ENCODE data around the gene CC2D2B.
"Not testable (repeated sequence)": the region's sequence is repeated elsewhere in the genome, so short reads cannot be mapped to it uniquely, and the experiment has no call there.

Gene CC2D2B

GRCh38 chr10:95907456-95908253 lies at the start of gene CC2D2B:
CC2D2B (plus strand) TSS chr10:95907975; CDS start chr10:95911324, 3,349 bp downstream.
- Mint-ChIP-seq H3K9me3 (no peaks in the 10 kb centered on the region), H3K27me3 (no peaks in the 10 kb centered on the region), H3K4me3 (peak within 1 kb of the TSS; percentile 88), H3K27ac (peak within 1 kb of the TSS; percentile 92), H3K4me1 (peaks cover 17% of the 10 kb centered on the region), H3K36me3 (ENCODE audit: low read depth) (peaks cover 6% of the 10 kb centered on the region)
- peak; percentile 94 for ATAC-seq
- peak; percentile 80 for DNase-seq

GRCh38 chr10:95860166-95860940 lies 47.4 kb upstream of the CC2D2B start:
- H3K4me3 Mint-ChIP-seq, result no peak overlapping the region
- H3K4me1 Mint-ChIP-seq, result peaks cover 7% of the 10 kb centered on the region
- no peak overlapping the region for H3K27ac Mint-ChIP-seq
- no peaks in the 10 kb centered on the region for H3K36me3 Mint-ChIP-seq (ENCODE audit: low read depth)
- no peak for DNase-seq
- no peaks in the 10 kb centered on the region for H3K27me3 Mint-ChIP-seq
- ATAC-seq, result no peak
- no peaks in the 10 kb centered on the region for H3K9me3 Mint-ChIP-seq

GRCh38 chr10:95861386-95861785 lies 46.4 kb upstream of the CC2D2B start:
- DNase-seq (no peak), ATAC-seq (no peak)
- H3K36me3 Mint-ChIP-seq (ENCODE audit: low read depth), result no peaks in the 10 kb centered on the region
- no peaks in the 10 kb centered on the region for H3K27me3 Mint-ChIP-seq
- H3K4me1 Mint-ChIP-seq, result peaks cover 13% of the 10 kb centered on the region
- no peak overlapping the region for H3K4me3 Mint-ChIP-seq
- no peak overlapping the region for H3K27ac Mint-ChIP-seq
- no peaks in the 10 kb centered on the region for H3K9me3 Mint-ChIP-seq

- Mint-ChIP-seq H3K27ac (peak overlapping the region; percentile 59), H3K36me3 (ENCODE audit: low read depth) (no peaks in the 10 kb centered on the region), H3K4me1 (peaks cover 15% of the 10 kb centered on the region), H3K4me3 (no peak overlapping the region), H3K27me3 (no peaks in the 10 kb centered on the region), H3K9me3 (no peaks in the 10 kb centered on the region)
- DNase-seq, result peak; percentile 22
- ATAC-seq, result peak; percentile 90
Observed at GRCh38 chr10:95864906-95865813, 42.6 kb upstream of the CC2D2B start.

GRCh38 chr10:95865814-95866466 lies 41.8 kb upstream of the CC2D2B start:
- no peak for DNase-seq
- Mint-ChIP-seq H3K27me3 (no peaks in the 10 kb centered on the region), H3K9me3 (no peaks in the 10 kb centered on the region), H3K4me3 (no peak overlapping the region), H3K36me3 (ENCODE audit: low read depth) (peaks cover 4% of the 10 kb centered on the region), H3K4me1 (peaks cover 15% of the 10 kb centered on the region), H3K27ac (no peak overlapping the region)
- ATAC-seq, result no peak

GRCh38 chr10:95866467-95866842 lies 41.3 kb upstream of the CC2D2B start:
- Mint-ChIP-seq H3K27ac (no peak overlapping the region), H3K9me3 (no peaks in the 10 kb centered on the region), H3K4me3 (no peak overlapping the region), H3K36me3 (ENCODE audit: low read depth) (peaks cover 4% of the 10 kb centered on the region), H3K4me1 (peaks cover 15% of the 10 kb centered on the region), H3K27me3 (no peaks in the 10 kb centered on the region)
- no peak for ATAC-seq
- no peak for DNase-seq

- Mint-ChIP-seq H3K27ac (no peak overlapping the region), H3K9me3 (no peaks in the 10 kb centered on the region), H3K4me3 (no peak overlapping the region), H3K36me3 (ENCODE audit: low read depth) (peaks cover 4% of the 10 kb centered on the region), H3K27me3 (no peaks in the 10 kb centered on the region), H3K4me1 (peaks cover 15% of the 10 kb centered on the region)
- ATAC-seq (no peak), DNase-seq (no peak)
Observed at GRCh38 chr10:95867866-95868265, 39.9 kb upstream of the CC2D2B start.

- Mint-ChIP-seq H3K27ac (no peak overlapping the region), H3K4me3 (no peak overlapping the region), H3K36me3 (ENCODE audit: low read depth) (peaks cover 38% of the 10 kb centered on the region), H3K4me1 (peaks cover 2% of the 10 kb centered on the region), H3K27me3 (no peaks in the 10 kb centered on the region), H3K9me3 (no peaks in the 10 kb centered on the region)
- ATAC-seq (no peak), DNase-seq (no peak)
Observed at GRCh38 chr10:95872158-95872711, 35.5 kb upstream of the CC2D2B start.

- no peaks in the 10 kb centered on the region for H3K4me1 Mint-ChIP-seq
- ATAC-seq (no peak), DNase-seq (no peak)
- no peak overlapping the region for H3K27ac Mint-ChIP-seq
- peaks cover 38% of the 10 kb centered on the region for H3K36me3 Mint-ChIP-seq (ENCODE audit: low read depth)
- H3K4me3 Mint-ChIP-seq, result no peak overlapping the region
- no peaks in the 10 kb centered on the region for H3K9me3 Mint-ChIP-seq
- H3K27me3 Mint-ChIP-seq, result no peaks in the 10 kb centered on the region
Observed at GRCh38 chr10:95873139-95873538, 34.6 kb upstream of the CC2D2B start.

GRCh38 chr10:95873651-95874050 lies 34.1 kb upstream of the CC2D2B start:
- Mint-ChIP-seq H3K27ac (no peak overlapping the region), H3K4me1 (no peaks in the 10 kb centered on the region), H3K36me3 (ENCODE audit: low read depth) (peaks cover 40% of the 10 kb centered on the region), H3K4me3 (no peak overlapping the region), H3K27me3 (no peaks in the 10 kb centered on the region), H3K9me3 (no peaks in the 10 kb centered on the region)
- DNase-seq (no peak), ATAC-seq (no peak)

- H3K36me3 Mint-ChIP-seq (ENCODE audit: low read depth), result peaks cover 41% of the 10 kb centered on the region
- not testable (repeated sequence) for H3K27me3 Mint-ChIP-seq
Observed at GRCh38 chr10:95874783-95875182, 33.0 kb upstream of the CC2D2B start.

GRCh38 chr10:95876756-95877155 lies 31.0 kb upstream of the CC2D2B start:
- DNase-seq (no peak), ATAC-seq (no peak)
- Mint-ChIP-seq H3K27me3 (no peaks in the 10 kb centered on the region), H3K4me3 (no peak overlapping the region), H3K27ac (no peak overlapping the region), H3K9me3 (no peaks in the 10 kb centered on the region), H3K36me3 (ENCODE audit: low read depth) (peaks cover 39% of the 10 kb centered on the region), H3K4me1 (no peaks in the 10 kb centered on the region)

More at GRCh38 chr10:95874783-95875182, 33.0 kb upstream of the CC2D2B start:
- H3K27ac Mint-ChIP-seq, DNase-seq, ATAC-seq, H3K9me3 Mint-ChIP-seq, H3K4me3 Mint-ChIP-seq, H3K4me1 Mint-ChIP-seq: not testable (repeated sequence)

GRCh38 chr10:95877881-95878280 lies 29.9 kb upstream of the CC2D2B start:
- Mint-ChIP-seq H3K27me3 (no peaks in the 10 kb centered on the region), H3K4me3 (no peak overlapping the region), H3K27ac (no peak overlapping the region), H3K36me3 (ENCODE audit: low read depth) (peaks cover 44% of the 10 kb centered on the region), H3K4me1 (no peaks in the 10 kb centered on the region), H3K9me3 (no peaks in the 10 kb centered on the region)
- DNase-seq (no peak), ATAC-seq (no peak)

GRCh38 chr10:95880704-95881103 lies 27.1 kb upstream of the CC2D2B start:
- no peaks in the 10 kb centered on the region for H3K27me3 Mint-ChIP-seq
- no peak for ATAC-seq

More at GRCh38 chr10:95880704-95881103, 27.1 kb upstream of the CC2D2B start:
- no peak overlapping the region for H3K27ac Mint-ChIP-seq
- H3K36me3 Mint-ChIP-seq (ENCODE audit: low read depth), result peaks cover 20% of the 10 kb centered on the region
- H3K4me1 Mint-ChIP-seq, result no peaks in the 10 kb centered on the region
- DNase-seq, result no peak
- H3K9me3 Mint-ChIP-seq, result no peaks in the 10 kb centered on the region
- H3K4me3 Mint-ChIP-seq, result no peak overlapping the region

Data from activated naive CD8-positive, alpha-beta T cell treated with anti-CD3 and anti-CD28 coated beads, Interleukin-2, amount 50 U/mL, for 24 hours (primary cell).